ENCODE data around the gene NWD2.

DNA sequence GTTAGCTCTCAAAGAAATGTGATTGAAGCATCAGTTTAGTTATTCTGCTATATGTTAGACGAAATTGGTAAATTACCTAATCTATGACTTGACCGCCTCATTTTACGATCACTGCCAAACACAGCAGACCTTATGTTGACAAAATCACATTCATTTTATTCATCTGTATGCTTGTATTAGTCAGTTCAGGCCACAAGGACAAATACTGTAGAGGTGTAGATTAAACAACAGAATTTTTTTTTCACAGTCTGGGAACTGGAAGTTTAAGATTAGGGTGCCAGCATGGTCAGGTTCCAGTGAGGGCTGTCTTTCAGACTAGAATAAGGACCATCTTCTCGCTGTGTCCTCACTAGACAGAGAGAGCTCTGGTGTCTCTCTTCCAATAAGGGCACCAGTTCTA is 177.1 kb downstream of the NWD2 start:
- TF ChIP-seq, protein P1, sequence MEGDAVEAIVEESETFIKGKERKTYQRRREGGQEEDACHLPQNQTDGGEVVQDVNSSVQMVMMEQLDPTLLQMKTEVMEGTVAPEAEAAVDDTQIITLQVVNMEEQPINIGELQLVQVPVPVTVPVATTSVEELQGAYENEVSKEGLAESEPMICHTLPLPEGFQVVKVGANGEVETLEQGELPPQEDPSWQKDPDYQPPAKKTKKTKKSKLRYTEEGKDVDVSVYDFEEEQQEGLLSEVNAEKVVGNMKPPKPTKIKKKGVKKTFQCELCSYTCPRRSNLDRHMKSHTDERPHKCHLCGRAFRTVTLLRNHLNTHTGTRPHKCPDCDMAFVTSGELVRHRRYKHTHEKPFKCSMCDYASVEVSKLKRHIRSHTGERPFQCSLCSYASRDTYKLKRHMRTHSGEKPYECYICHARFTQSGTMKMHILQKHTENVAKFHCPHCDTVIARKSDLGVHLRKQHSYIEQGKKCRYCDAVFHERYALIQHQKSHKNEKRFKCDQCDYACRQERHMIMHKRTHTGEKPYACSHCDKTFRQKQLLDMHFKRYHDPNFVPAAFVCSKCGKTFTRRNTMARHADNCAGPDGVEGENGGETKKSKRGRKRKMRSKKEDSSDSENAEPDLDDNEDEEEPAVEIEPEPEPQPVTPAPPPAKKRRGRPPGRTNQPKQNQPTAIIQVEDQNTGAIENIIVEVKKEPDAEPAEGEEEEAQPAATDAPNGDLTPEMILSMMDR (IDR thresholded peaks at IDR 0.05), result no peak
- TF ChIP-seq POLR2A (IDR thresholded peaks at IDR 0.05), result no peak
